Endothelial cell of hepatic sinusoid (primary cell): ENCODE measurements around the gene ZNF727.
"Not testable (repeated sequence)": the region's sequence is repeated elsewhere in the genome, so short reads cannot be mapped to it uniquely, and the experiment has no call there.

Source experiments
- in situ Hi-C: cut with HindIII; loops from 2 replicates; pipeline ENCODE4 v1.10.0; 2017; ENCODE audit warnings: low sequenced_read_pairs

The ZNF727 gene

GRCh38 chr7:64045301-64046040, at the start of gene ZNF727:
Gene ZNF727, plus strand, starts transcription at chr7:64045434. Its CDS starts 188 bp downstream, at chr7:64045622.
- in situ Hi-C loops = no loop called here

- in situ Hi-C loops = no loop called here
These were observed 46.7 kb upstream of the ZNF727 start, which contains the start of gene ZNF722 for GRCh38 chr7:63998549-63998948. Gene ZNF722, plus strand, starts transcription at chr7:63998849. Its CDS starts 113 bp downstream, at chr7:63998962.

GRCh38 chr7:64015496-64015895, 29.7 kb upstream of the ZNF727 start:
- in situ Hi-C loops = not testable (repeated sequence)

- in situ Hi-C loops = no loop called here
These were observed 9.8 kb upstream of the ZNF727 start for GRCh38 chr7:64035388-64035787.

- in situ Hi-C loops = no loop called here
These were observed 8.1 kb upstream of the ZNF727 start for GRCh38 chr7:64037095-64037494.

GRCh38 chr7:64046041-64046389, 781 bp downstream of the ZNF727 start:
- in situ Hi-C loops = no loop called here

- in situ Hi-C loops = not testable (repeated sequence)
These were observed 32.8 kb downstream of the ZNF727 start for GRCh38 chr7:64077837-64078698.

- in situ Hi-C loops = no loop called here
These were observed 33.4 kb downstream of the ZNF727 start for GRCh38 chr7:64078699-64078994.

- in situ Hi-C loops = no loop called here
These were observed 42.3 kb downstream of the ZNF727 start for GRCh38 chr7:64087501-64087900.

- in situ Hi-C loops = not testable (repeated sequence)
These were observed 43.6 kb downstream of the ZNF727 start for GRCh38 chr7:64088863-64089262.
